ENCODE measurements around the gene IFT81. TPM values are rescaled to one million over a fixed set of nuclear protein-coding genes. Genes with fewer than 3 reads are reported as not detected.

IFT81 gene
- total RNA-seq, 2 experiments from 2014 or later = 1.7 to 2.2 TPM

DNA sequence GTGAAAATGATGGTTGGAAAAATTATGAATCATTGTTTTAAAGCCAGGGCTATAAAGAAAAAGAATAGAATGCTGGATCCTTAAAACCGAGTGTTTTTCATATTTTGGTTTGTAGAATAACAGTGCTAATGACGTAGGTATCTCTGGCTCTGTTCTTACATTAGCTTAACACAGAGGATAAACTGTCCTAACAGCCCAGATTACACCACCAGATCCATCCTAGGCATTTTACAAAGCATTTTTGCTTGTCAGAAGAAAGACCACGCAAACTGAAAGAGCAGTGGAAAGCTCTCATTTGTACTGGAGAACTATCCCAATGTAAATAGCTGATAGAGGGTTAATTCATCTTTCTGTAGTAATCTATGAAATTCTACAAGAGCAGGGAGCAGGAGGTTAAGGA, 13.6 kb downstream of the IFT81 start:
- Mint-ChIP-seq H3K36me3 (ENCODE audit: low read depth) (no peaks in the 10 kb centered on the region), H3K27me3 (ENCODE audit: low read depth) (no peaks in the 10 kb centered on the region), H3K27ac (no peak overlapping the region), H3K4me3 (no peak overlapping the region), H3K4me1 (ENCODE audit: low read depth) (peaks cover 3% of the 10 kb centered on the region), H3K9me3 (no peaks in the 10 kb centered on the region)
- intact Hi-C loops (cut with micrococcal nuclease) = no loop called here
- DNase-seq = no peak
- CTCF ChIA-PET = interaction anchor here (0.7 kb wide), 1 partner anchor 27 kb away, joined by 4 read pairs; no protein-coding TSS in a partner anchor

DNA sequence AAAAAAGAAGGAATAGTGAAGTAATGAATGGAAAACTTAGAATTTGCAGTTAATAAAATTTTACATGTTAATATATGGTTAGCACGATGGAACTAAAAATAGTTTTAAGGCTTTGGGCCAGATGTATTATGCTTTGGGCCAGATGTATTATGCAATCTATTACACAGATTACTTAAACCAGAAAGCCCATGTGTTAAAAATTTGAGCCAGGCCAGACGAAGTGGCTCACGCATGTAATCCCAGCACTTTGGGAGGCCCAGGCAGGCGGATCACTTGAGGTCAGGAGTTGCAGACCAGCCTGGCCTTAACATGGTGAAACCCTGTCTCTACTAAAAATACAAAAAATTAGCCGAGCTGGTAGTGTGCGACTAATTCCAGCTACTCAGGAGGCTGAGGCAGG, 17.2 kb downstream of the IFT81 start:
- CTCF ChIA-PET = no interaction called here
- no peak overlapping the region for H3K4me3 Mint-ChIP-seq
- no peaks in the 10 kb centered on the region for H3K36me3 Mint-ChIP-seq (ENCODE audit: low read depth)
- H3K27me3 Mint-ChIP-seq (ENCODE audit: low read depth) = no peaks in the 10 kb centered on the region
- no peak overlapping the region for H3K27ac Mint-ChIP-seq
- no peaks in the 10 kb centered on the region for H3K9me3 Mint-ChIP-seq
- DNase-seq = no peak
- intact Hi-C loops (cut with micrococcal nuclease) = no loop called here
- no peaks in the 10 kb centered on the region for H3K4me1 Mint-ChIP-seq (ENCODE audit: low read depth)

DNA sequence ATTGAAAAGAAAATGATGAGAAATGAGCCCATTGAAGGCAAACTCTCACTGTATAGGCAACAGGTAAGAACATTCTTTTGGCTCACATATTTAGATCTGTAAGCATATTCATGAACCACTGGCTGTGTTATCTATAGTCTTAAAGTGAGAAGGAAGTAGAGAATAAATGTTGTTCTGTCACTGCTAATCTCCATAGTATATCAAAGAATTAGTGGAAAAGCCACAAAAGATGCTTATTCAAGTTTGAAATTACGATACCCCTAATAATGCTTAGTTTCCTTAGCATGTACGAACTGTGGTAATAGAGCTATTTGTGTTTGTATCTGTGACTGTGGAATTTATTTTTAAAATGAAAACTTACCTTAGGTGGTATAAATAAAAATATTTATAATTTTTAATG, 22.8 kb downstream of the IFT81 start:
- Mint-ChIP-seq H3K36me3 (ENCODE audit: low read depth) (no peaks in the 10 kb centered on the region), H3K27me3 (ENCODE audit: low read depth) (no peaks in the 10 kb centered on the region), H3K4me3 (no peak overlapping the region), H3K4me1 (ENCODE audit: low read depth) (peaks cover 6% of the 10 kb centered on the region), H3K9me3 (no peaks in the 10 kb centered on the region), H3K27ac (no peak overlapping the region)
- no peak for DNase-seq
- intact Hi-C loops (cut with micrococcal nuclease) = loop anchor here (5.0 kb wide), 1 partner anchor 40 kb away; no protein-coding TSS in a partner anchor
- CTCF ChIA-PET = interaction anchor here (0.6 kb wide), 1 partner anchor 219 kb away, joined by 4 read pairs; no protein-coding TSS in a partner anchor

DNA sequence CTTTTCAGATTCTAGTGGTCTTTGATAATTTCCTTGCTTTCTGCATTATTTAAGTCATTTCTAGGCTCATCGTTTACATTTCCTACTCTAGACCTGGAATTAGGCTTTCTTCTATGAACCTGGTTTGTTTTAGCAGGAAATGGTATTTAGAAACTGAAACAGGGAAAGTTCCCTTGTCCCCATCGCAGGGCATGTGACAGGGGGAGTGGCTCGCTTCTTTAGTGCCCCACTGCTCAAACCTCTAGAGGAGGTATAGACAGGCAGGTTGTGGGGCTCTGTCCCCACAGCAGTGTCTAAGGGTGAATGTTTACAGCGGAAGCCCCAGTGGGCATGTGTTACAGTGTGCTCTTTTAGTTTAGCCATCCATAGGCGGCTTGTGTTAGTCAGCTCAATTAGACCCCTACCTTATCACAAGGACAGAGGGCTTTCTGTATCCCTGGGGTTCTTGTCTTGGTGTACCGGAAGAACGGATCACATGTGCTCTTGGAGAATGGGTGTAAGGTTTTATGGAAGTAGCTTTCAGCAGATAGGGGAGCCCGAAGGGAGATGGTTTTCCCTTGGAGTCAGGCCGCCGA, 25.0 kb downstream of the IFT81 start:
- CTCF ChIA-PET = no interaction called here
- Mint-ChIP-seq H3K27ac (no peak overlapping the region), H3K4me3 (no peak overlapping the region), H3K4me1 (ENCODE audit: low read depth) (peaks cover 6% of the 10 kb centered on the region), H3K36me3 (ENCODE audit: low read depth) (no peaks in the 10 kb centered on the region), H3K9me3 (no peaks in the 10 kb centered on the region), H3K27me3 (ENCODE audit: low read depth) (no peaks in the 10 kb centered on the region)
- intact Hi-C loops (cut with micrococcal nuclease) = loop anchor here (5.0 kb wide), 1 partner anchor 38 kb away; no protein-coding TSS in a partner anchor
- DNase-seq = no peak

DNA sequence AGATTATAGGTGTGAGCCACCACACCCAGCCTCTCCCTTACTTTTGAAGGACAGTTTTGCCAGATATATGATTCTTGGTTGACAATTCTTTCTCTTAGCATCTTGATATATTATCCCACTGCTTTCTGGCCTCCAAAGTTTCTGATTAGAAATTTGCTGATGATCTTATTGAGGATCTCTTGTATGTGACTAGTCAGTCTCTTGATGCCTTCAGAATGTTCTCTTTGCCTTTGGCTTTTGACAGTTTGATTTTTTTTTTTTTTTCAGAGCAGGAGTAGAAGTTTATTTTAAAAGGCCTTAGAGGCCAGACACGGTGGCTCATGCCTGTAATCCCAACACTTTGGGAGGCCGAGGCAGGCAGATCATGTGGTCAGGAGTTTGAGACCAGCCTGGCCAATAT, 32.6 kb downstream of the IFT81 start:
- peaks cover 3% of the 10 kb centered on the region for H3K4me1 Mint-ChIP-seq (ENCODE audit: low read depth)
- intact Hi-C loops (cut with micrococcal nuclease) = no loop called here
- H3K27me3 Mint-ChIP-seq (ENCODE audit: low read depth) = no peaks in the 10 kb centered on the region
- H3K36me3 Mint-ChIP-seq (ENCODE audit: low read depth) = peaks cover 19% of the 10 kb centered on the region
- CTCF ChIA-PET = no interaction called here
- H3K27ac Mint-ChIP-seq = no peak overlapping the region
- no peak overlapping the region for H3K4me3 Mint-ChIP-seq
- H3K9me3 Mint-ChIP-seq = peaks cover 15% of the 10 kb centered on the region
- no peak for DNase-seq

DNA sequence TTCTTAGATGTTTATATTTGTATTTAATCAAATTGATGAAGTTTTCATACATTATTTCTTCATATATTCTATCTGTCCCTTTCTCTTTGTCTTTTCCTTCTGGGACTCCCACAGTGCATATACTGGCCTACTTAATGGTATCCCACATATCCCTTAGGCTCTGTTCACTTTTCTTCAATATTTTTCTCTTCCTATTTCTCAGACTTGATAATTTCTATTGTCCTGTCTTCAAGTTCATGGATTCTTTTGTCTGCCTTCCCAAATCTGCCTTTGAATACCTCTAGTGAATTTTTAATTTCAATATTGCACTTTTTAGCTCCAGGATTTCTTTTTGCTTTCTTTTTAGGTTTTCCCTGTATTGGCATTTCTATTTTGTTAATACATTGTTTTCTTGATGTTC, 33.4 kb downstream of the IFT81 start:
- H3K4me1 Mint-ChIP-seq (ENCODE audit: low read depth) = peaks cover 3% of the 10 kb centered on the region
- DNase-seq = no peak
- H3K9me3 Mint-ChIP-seq = peaks cover 15% of the 10 kb centered on the region
- no peaks in the 10 kb centered on the region for H3K27me3 Mint-ChIP-seq (ENCODE audit: low read depth)
- CTCF ChIA-PET = no interaction called here
- H3K36me3 Mint-ChIP-seq (ENCODE audit: low read depth) = peaks cover 19% of the 10 kb centered on the region
- H3K4me3 Mint-ChIP-seq = no peak overlapping the region
- H3K27ac Mint-ChIP-seq = no peak overlapping the region
- intact Hi-C loops (cut with micrococcal nuclease) = no loop called here

DNA sequence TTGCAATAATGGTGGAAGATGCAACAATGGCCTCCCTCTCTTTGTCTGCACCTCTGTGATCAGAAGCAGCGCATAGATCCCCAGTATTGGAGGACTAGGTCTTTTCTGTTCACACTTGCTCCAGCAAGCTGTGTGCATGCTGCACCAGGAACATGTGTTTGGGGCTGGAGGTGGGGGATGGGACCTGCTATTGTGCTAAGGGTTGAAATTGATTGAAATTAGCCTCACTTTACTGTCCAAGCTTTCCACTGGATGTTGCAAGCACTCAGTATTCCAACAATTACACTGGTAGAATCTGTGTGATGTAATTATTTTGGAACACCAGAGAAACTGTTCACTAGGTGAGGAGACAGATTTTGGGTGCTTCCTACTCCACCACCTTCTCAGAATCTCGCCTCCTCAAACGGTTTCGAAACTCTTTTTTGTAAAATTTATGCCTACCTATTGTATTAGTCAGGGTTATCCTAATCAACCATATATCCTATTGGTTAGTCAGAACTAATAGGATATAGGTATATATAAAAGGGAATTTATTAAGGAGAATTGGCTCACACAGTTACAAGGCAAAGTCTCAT, 35.6 kb downstream of the IFT81 start:
- H3K27me3 Mint-ChIP-seq (ENCODE audit: low read depth) = no peaks in the 10 kb centered on the region
- no peak overlapping the region for H3K27ac Mint-ChIP-seq
- DNase-seq = no peak
- intact Hi-C loops (cut with micrococcal nuclease) = no loop called here
- peaks cover 15% of the 10 kb centered on the region for H3K9me3 Mint-ChIP-seq
- H3K36me3 Mint-ChIP-seq (ENCODE audit: low read depth) = peaks cover 19% of the 10 kb centered on the region
- H3K4me3 Mint-ChIP-seq = no peak overlapping the region
- CTCF ChIA-PET = no interaction called here
- H3K4me1 Mint-ChIP-seq (ENCODE audit: low read depth) = peaks cover 3% of the 10 kb centered on the region

DNA sequence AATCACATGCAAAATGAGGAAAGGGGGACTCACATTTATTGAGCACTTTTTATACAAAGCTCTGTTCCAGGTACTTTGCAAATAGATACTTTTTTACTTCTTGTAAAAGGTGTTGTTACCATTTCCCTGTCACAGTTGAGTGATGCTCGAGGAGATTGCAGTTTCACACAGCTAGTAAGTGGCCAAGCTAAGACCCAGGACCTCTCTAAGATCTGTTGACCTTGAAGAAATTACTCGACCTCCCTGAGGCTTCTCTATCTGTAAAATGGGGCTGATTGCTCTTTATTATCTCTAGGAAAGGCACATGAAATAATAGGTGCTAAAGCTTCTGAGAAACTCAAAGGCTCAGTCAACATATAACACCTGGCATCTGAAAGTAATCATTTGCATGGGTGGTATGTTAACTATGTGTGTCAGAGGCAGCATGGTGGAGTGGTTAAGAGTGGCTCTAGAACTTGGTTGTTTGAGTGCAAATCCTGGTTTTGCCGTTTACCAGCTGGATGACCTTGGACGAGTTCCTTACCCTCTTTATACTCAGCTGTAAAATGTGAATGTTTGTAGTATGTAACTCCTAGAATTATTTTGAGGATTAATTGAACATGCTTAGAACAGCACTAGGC, 41.5 kb downstream of the IFT81 start:
- CTCF ChIA-PET = interaction anchor here (0.7 to 1.1 kb wide), 2 partner anchors 16 to 30 kb away, joined by 3 read pairs; no protein-coding TSS in a partner anchor
- intact Hi-C loops (cut with micrococcal nuclease) = no loop called here
- Mint-ChIP-seq H3K9me3 (no peaks in the 10 kb centered on the region), H3K4me1 (ENCODE audit: low read depth) (no peaks in the 10 kb centered on the region), H3K27me3 (ENCODE audit: low read depth) (no peaks in the 10 kb centered on the region), H3K27ac (no peak overlapping the region), H3K36me3 (ENCODE audit: low read depth) (no peaks in the 10 kb centered on the region), H3K4me3 (no peak overlapping the region)
- DNase-seq = no peak

DNA sequence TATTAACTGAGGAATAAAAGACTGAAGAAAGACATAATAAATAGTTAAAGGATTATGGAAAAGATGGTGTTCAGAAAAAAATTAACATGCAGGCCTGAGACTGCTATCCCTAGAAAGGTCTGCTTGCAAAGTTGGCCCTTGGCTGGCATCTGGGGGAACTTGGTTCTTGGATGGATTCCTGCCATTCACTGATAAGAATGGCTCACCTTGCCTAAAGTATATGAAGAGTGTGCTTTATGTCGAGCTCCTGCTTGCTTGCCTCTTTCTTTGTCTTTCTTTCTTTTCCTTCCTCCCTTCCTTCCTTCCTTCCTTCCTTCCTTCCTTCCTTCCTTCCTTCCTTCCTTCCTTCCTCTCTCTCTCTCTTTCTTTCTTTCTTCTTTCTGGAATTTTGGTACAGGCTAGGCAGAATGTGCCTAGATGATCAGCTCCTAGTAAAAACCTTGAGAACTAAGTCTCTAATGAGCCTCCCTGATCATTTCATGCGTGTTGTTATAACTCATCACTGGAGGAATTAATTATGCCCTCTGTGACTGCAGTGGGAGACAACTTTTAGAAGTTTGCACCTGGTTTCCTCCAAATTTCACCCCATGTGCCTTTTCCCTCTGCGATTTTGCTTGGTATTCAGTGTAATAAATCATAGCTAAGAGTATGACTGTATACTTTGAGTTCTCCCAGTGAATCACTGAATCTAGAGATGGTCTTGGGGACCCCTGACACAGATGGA, 44.7 kb downstream of the IFT81 start:
- CTCF ChIA-PET = interaction anchor here (0.7 kb wide), 2 partner anchors 415 to 698 kb away, joined by 4 read pairs; no protein-coding TSS in a partner anchor
- H3K4me3 Mint-ChIP-seq = no peak overlapping the region
- H3K36me3 Mint-ChIP-seq (ENCODE audit: low read depth) = no peaks in the 10 kb centered on the region
- no peaks in the 10 kb centered on the region for H3K9me3 Mint-ChIP-seq
- no peak for DNase-seq
- intact Hi-C loops (cut with micrococcal nuclease) = no loop called here
- H3K4me1 Mint-ChIP-seq (ENCODE audit: low read depth) = no peaks in the 10 kb centered on the region
- H3K27ac Mint-ChIP-seq = no peak overlapping the region
- no peaks in the 10 kb centered on the region for H3K27me3 Mint-ChIP-seq (ENCODE audit: low read depth)

DNA sequence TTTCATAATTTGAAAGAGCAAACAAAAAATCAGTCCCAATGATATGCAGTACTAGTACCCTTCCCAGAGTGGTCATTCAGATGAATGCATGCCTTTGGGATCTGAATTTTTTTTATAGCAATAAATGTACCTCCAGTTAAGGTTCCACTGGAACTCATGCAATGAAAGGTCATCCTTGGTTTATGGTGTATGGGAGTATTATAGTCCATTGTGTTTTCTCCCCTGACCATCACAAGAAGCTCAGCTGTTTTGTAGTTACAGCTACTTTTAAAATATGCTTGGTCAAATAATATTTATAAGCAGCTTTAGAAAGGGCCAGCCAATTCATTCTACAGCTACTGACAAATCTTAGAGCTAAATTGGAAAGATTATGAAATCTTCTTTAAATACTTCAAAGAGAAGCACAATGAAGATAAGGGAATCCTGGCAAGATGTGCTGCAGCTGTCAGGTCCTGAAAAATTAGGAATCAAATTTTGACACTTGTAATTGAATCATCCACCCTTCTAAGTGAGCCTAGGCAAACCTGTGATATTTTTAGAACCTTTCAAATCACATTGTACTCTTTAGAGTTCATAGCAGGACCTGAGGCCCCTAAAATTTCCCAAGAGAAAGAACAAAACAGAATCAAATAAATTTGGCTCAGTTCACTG, 46.5 kb downstream of the IFT81 start:
- intact Hi-C loops (cut with micrococcal nuclease) = no loop called here
- no peak for DNase-seq
- no peak overlapping the region for H3K27ac Mint-ChIP-seq
- H3K4me3 Mint-ChIP-seq = no peak overlapping the region
- CTCF ChIA-PET = no interaction called here
- H3K4me1 Mint-ChIP-seq (ENCODE audit: low read depth) = no peaks in the 10 kb centered on the region
- no peaks in the 10 kb centered on the region for H3K27me3 Mint-ChIP-seq (ENCODE audit: low read depth)
- no peaks in the 10 kb centered on the region for H3K36me3 Mint-ChIP-seq (ENCODE audit: low read depth)
- no peaks in the 10 kb centered on the region for H3K9me3 Mint-ChIP-seq

DNA sequence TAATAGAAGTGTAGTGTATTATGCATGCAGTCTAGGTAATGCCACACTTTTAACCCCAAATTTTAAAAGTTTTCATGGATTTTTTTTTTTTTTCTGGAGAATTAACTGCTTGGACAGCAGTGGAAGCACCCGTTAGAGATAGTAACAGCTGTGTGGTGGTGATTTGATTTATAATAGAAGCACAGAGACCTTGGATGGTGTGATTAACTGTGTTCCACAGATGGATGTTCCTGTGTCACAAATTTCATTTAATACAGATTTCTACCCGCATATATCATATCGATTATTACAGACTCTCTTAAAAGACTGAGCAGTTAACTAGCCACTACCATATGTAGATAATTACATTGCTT, 47.0 kb downstream of the IFT81 start:
- Mint-ChIP-seq H3K4me1 (ENCODE audit: low read depth) (no peaks in the 10 kb centered on the region), H3K27me3 (ENCODE audit: low read depth) (no peaks in the 10 kb centered on the region), H3K9me3 (no peaks in the 10 kb centered on the region), H3K36me3 (ENCODE audit: low read depth) (no peaks in the 10 kb centered on the region), H3K4me3 (no peak overlapping the region), H3K27ac (no peak overlapping the region)
- DNase-seq = no peak
- CTCF ChIA-PET = no interaction called here
- intact Hi-C loops (cut with micrococcal nuclease) = no loop called here

DNA sequence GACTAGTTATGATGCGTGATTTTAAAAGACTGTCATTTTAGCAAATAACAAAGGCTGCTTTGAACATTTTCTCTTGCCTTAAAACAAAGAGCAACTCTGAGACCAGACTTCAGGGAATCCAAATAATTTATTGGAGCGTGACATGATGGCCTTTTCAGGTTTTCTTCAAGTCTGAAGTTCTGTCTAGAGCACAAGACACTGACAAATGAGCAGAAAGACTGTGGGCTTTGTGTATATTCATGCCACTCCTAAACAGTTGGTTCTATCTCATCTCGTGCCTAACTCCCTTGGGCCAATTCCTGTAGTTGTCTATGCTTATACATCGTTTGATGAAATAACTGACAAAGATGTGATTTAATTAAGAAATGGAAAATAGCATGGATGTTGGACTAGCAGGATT, 47.5 kb downstream of the IFT81 start:
- Mint-ChIP-seq H3K4me1 (ENCODE audit: low read depth) (no peaks in the 10 kb centered on the region), H3K36me3 (ENCODE audit: low read depth) (no peaks in the 10 kb centered on the region), H3K27me3 (ENCODE audit: low read depth) (no peaks in the 10 kb centered on the region), H3K4me3 (no peak overlapping the region), H3K27ac (no peak overlapping the region), H3K9me3 (no peaks in the 10 kb centered on the region)
- intact Hi-C loops (cut with micrococcal nuclease) = no loop called here
- no peak for DNase-seq
- CTCF ChIA-PET = no interaction called here

Measured in activated naive CD4-positive, alpha-beta T cell treated with anti-CD3 and anti-CD28 coated beads for 36 hours (primary cell).